GM12878 (cell line): Measurements from ENCODE around the gene PMEL. TPM values are rescaled to one million over a fixed set of nuclear protein-coding genes. Genes with fewer than 3 reads are reported as not detected.

Source experiments
- ATAC-seq: fragments of 200-7000 bp; cut with Tn5 transposase; 3 replicates; pipeline ENCODE4 v1.9.1; 2020; ENCODE audit warnings: mild to moderate bottlenecking, moderate library complexity
- BruUV-seq: library from RNA; stranded (reverse); fragments of 400-500 nt; replicated peaks from 2 replicates; lab custom pipeline; 2021; lab: Mats Ljungman, UMichigan
- CTCF ChIA-PET: fragments of 300-600 bp; sonication (Branson Sonifier 250); formaldehyde crosslinking; extraction: SDS; loops from one replicate; lab custom pipeline; 2021; ENCODE audit warnings: inconsistent platforms; lab: Yijun Ruan, JAX
- POLR2A ChIA-PET: fragments of 350-600 bp; formaldehyde crosslinking; extraction: SDS; loops from one replicate; lab custom pipeline; 2021; ENCODE audit warnings: inconsistent platforms; lab: Charles Lee
- RAD21 ChIA-PET: fragments of 300-600 bp; sonication (Branson Sonifier 250); formaldehyde crosslinking; loops from one replicate; lab custom pipeline; 2023; ENCODE audit warnings: antibody characterized with exemption; ENCODE audit not compliant: unreplicated experiment; lab: Charles Lee
- SMC1A ChIA-PET: fragments of 300-600 bp; sonication (Branson Sonifier 250); formaldehyde crosslinking; loops from one replicate; lab custom pipeline; 2023; ENCODE audit not compliant: unreplicated experiment, uncharacterized antibody; lab: Charles Lee
- DNase-seq: peaks from one replicate; pipeline ENCODE4 v3.0.0-alpha.2; 2011; ENCODE audit warnings: low read depth, low spot score
- FAIRE-seq: peaks from 3 replicates; lab custom pipeline; 2011; peaks lifted over from hg19 to GRCh38; lab: Jason Lieb, UNC
- H2AFZ ChIP-seq: 2 replicates; pipeline ENCODE4 v1.6.0; 2011; ENCODE audit warnings: low read depth, low read length, control low read depth; ENCODE audit not compliant: control insufficient read depth
- H3K27ac ChIP-seq: 2 replicates; pipeline ENCODE4 v1.5.1; 2011; ENCODE audit warnings: control low read depth; ENCODE audit not compliant: control insufficient read depth, insufficient read depth
- H3K27me3 ChIP-seq, 2 experiments: replicated peaks in 1 of 2; 2 replicates each; pipeline versions ENCODE4 v1.6.0 to v1.6.1; 2011; ENCODE audit warnings: low read length in 1 of 2; ENCODE audit not compliant: control insufficient read depth in 2 of 2, insufficient read depth in 2 of 2
- H3K36me3 ChIP-seq, 2 experiments: 2 replicates each; pipeline ENCODE4 v1.5.1; 2011; ENCODE audit warnings: low read length in 1 of 2; ENCODE audit not compliant: control insufficient read depth in 2 of 2, insufficient read depth in 2 of 2
- H3K4me1 ChIP-seq: 2 replicates; pipeline ENCODE4 v1.6.1; 2011; ENCODE audit warnings: mild to moderate bottlenecking, low read length, moderate library complexity, mixed read lengths; ENCODE audit not compliant: control insufficient read depth, insufficient read depth
- H3K4me2 ChIP-seq: 2 replicates; pipeline ENCODE4 v1.6.0; 2011; ENCODE audit warnings: control low read depth; ENCODE audit not compliant: control insufficient read depth, insufficient read depth
- H3K4me3 ChIP-seq: fragments of 200-600 bp; sonication (generic); 2 replicates; pipeline ENCODE4 v1.5.1; 2016
- H3K79me2 ChIP-seq: 2 replicates; pipeline ENCODE4 v1.6.0; 2011; ENCODE audit warnings: low read length; ENCODE audit not compliant: control insufficient read depth, insufficient read depth
- H3K9ac ChIP-seq: 2 replicates; pipeline ENCODE4 v1.8.0; 2011; ENCODE audit warnings: low read length, control low read depth, mixed read lengths; ENCODE audit not compliant: control insufficient read depth, insufficient read depth
- H3K9me3 ChIP-seq: replicated peaks from 3 replicates; pipeline ENCODE4 v1.5.1; 2011; ENCODE audit warnings: mild to moderate bottlenecking, low read length; ENCODE audit not compliant: control insufficient read depth, insufficient read depth
- H4K20me1 ChIP-seq: 2 replicates; pipeline ENCODE4 v1.6.0; 2011; ENCODE audit not compliant: control insufficient read depth, insufficient read depth
- CTCF ChIP-seq, 3 experiments: IDR thresholded peaks in 2 of 3; conservative IDR thresholded peaks in 1 of 3; 2 replicates each; pipeline ENCODE4 v1.5.1; 2011; ENCODE audit warnings: low read depth in 3 of 3, low read length in 3 of 3, mild to moderate bottlenecking in 3 of 3, control low read depth in 2 of 3, moderate library complexity in 2 of 3, inconsistent platforms in 1 of 3, mixed read lengths in 1 of 3; ENCODE audit not compliant: control insufficient read depth in 2 of 3, insufficient read depth in 1 of 3; ENCODE audit errors: extremely low read depth in 1 of 3
- RAD21 ChIP-seq: IDR thresholded peaks from 2 replicates; pipeline ENCODE4 v1.6.1; 2011; ENCODE audit warnings: mild to moderate bottlenecking, low read depth, low read length, moderate library complexity; ENCODE audit not compliant: insufficient read depth
- TAF1 ChIP-seq: IDR thresholded peaks from 2 replicates; pipeline ENCODE4 v1.6.1; 2011; ENCODE audit warnings: mild to moderate bottlenecking, low read depth, low read length, borderline replicate concordance
- WGBS: methylation state at CpG from one replicate; pipeline ENCODE4 v1.1.6; 2016; ENCODE audit warnings: low lambda C conversion rate; ENCODE audit not compliant: insufficient replicate concordance, insufficient coverage; ENCODE audit errors: missing lambda C conversion rate; 5-methylcytosine and 5-hydroxymethylcytosine counted together
- in situ Hi-C: fragments of 300-500 bp; cut with MboI; formaldehyde crosslinking; loops from 9 replicates; pipeline ENCODE4 v1.14.3; 2018; ENCODE audit warnings: mixed read lengths
- intact Hi-C: fragments of 100-400 bp; cut with micrococcal nuclease; formaldehyde crosslinking; loops from one replicate; pipeline ENCODE4 v1.14.2; 2022; ENCODE audit not compliant: unreplicated experiment
- polyA plus RNA-seq, 11 experiments: library from polyadenylated mRNA; depleted of rRNA in 4 of 11; unstranded in 6 of 11; stranded (reverse) in 5 of 11; fragments of >200 nt; fragmentation: Nextera tagmentation in 4 of 11; fragmentation: Illumina TruSeq in 1 of 11; extraction: Ambion mirVana in 4 of 11; extraction: Trizol in 1 of 11; gene quantifications; 1 replicate in 1 of 11; 2 replicates in 10 of 11; pipeline versions ENCODE4 v1.2.1 to v1.2.3, GENCODE V29; 2011 to 2016; ENCODE audit warnings: inconsistent platforms in 2 of 11, missing spikeins in 2 of 11, low read depth in 1 of 11
- total RNA-seq, 4 experiments: library from RNA; depleted of rRNA in 3 of 4; stranded (reverse); fragments of >200 nt in 3 of 4; fragmentation: Illumina TruSeq in 1 of 4; extraction: Trizol in 1 of 4; gene quantifications; 2 replicates each; pipeline versions ENCODE4 v1.2.1 to v1.2.3, GENCODE V29; 2013 to 2021

The PMEL gene
- total and polyA plus RNA-seq, 10 of the 15 experiments (the other 5 are each of a cell fraction or from before 2014, with no cell fraction given): 0.32 to 1.6 (median 0.56) TPM

GRCh38 chr12:55955800-55956508 is 9.9 kb downstream of the PMEL start:
- intact Hi-C loops (no loop called here), in situ Hi-C loops (no loop called here)
- Histone ChIP-seq H3K27me3 (no peaks in the 10 kb centered on the region), H2AFZ (no peak overlapping the region), H3K9ac (no peak overlapping the region), H3K4me1 (no peaks in the 10 kb centered on the region), H3K9me3 (no peaks in the 10 kb centered on the region), H3K4me3 (no peak overlapping the region), H4K20me1 (no peaks in the 10 kb centered on the region), H3K36me3 (peaks cover 3 to 9% of the 10 kb centered on the region in 2 experiments; a peak in 3 of 4 replicates), H3K4me2 (no peak overlapping the region), H3K27ac (no peak overlapping the region), H3K79me2 (no peaks in the 10 kb centered on the region)
- ChIA-PET SMC1A (interaction anchor here (0.9 to 1.4 kb wide), 4 partner anchors 12 to 40 kb away, joined by 3 to 5 read pairs (median 3); no protein-coding TSS in a partner anchor), RAD21 (no interaction called here), POLR2A (interaction anchor here (1.7 kb wide), 1 partner anchor 18 kb away, joined by 8 read pairs; the partner anchor contains the start of gene RAB5B), CTCF (interaction anchor here (0.6 to 1.6 kb wide), 7 partner anchors 11 to 143 kb away, joined by 3 to 5 read pairs (median 4); no protein-coding TSS in a partner anchor)
- DNase-seq (no peak), ATAC-seq (peak; percentile 82), FAIRE-seq (no peak)
- WGBS: 97% methylated on average over 6 of the region's 6 CpGs
- BruUV-seq: no TSS peak
- TF ChIP-seq RAD21 (0 out of 2 replicates have a peak, but pooled peaks have one; percentile 1), TAF1 (no peak), CTCF (IDR thresholded peaks at IDR 0.05 in 2 of 3, conservative IDR thresholded peaks at IDR 0.05 in 1 of 3; ENCODE audit: control insufficient read depth in 2 of 3, extremely low read depth in 1 of 3, insufficient read depth in 1 of 3, low read depth in 3 of 3, low read length in 3 of 3) (peak; percentile 26 to 42 (median 29); a peak in 4 of 6 replicates)
